GM10266 (cell line): Measurements from ENCODE around the gene FAM83B.

Experiments used
- DNase-seq: peaks from one replicate; pipeline ENCODE4 v3.0.0; 2012; ENCODE audit errors: extremely low spot score
- CTCF ChIP-seq: IDR thresholded peaks from 2 replicates; pipeline ENCODE4 v1.5.1; 2012; ENCODE audit warnings: mild to moderate bottlenecking, low read depth; ENCODE audit not compliant: control insufficient read depth, insufficient read depth; ENCODE audit errors: missing control alignments

FAM83B gene

GRCh38 chr6:54981276-54981609, 134.7 kb downstream of the FAM83B start:
- no peak for DNase-seq

GRCh38 chr6:54981647-54982046, 135.1 kb downstream of the FAM83B start:
- no peak for TF ChIP-seq CTCF
- no peak for DNase-seq

More at GRCh38 chr6:54981276-54981609, 134.7 kb downstream of the FAM83B start:
- no peak for TF ChIP-seq CTCF

- TF ChIP-seq CTCF: no peak
- no peak for DNase-seq
These were observed 141.2 kb downstream of the FAM83B start for GRCh38 chr6:54987633-54988290.

- TF ChIP-seq CTCF: no peak
- no peak for DNase-seq
These were observed 142.0 kb downstream of the FAM83B start for GRCh38 chr6:54988576-54988975.

- TF ChIP-seq CTCF: no peak
- no peak for DNase-seq
These were observed 143.4 kb downstream of the FAM83B start for GRCh38 chr6:54990001-54990400.
